ENCODE measurements around the gene ACP7. TPM values are rescaled to one million over a fixed set of nuclear protein-coding genes. Genes with fewer than 3 reads are reported as not detected.
"Not testable (repeated sequence)": the region's sequence is repeated elsewhere in the genome, so short reads cannot be mapped to it uniquely, and the experiment has no call there.

The ACP7 gene
- total RNA-seq, 2 experiments from 2014 or later: 0.15 to 0.31 TPM

DNA sequence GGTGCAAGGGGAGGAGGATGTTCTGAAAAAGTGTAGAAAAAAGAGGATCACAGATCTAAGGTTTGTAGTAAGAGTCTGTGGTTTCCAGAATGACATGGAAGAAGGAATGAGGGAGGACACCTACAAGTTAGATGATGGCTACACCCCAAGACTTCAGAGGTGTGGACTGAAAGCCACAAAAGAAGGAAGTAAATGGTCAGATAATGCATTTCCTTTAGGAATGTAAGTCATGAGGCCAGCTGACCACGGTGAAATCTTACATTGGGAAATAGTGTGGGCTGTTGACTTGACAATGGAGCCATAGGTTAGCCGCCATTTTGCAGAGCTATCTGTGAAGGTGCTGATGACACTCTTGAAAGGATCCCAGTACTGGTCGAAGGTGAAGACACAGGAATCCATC, 26.6 kb upstream of the ACP7 start:
- Mint-ChIP-seq H3K27ac (no peak overlapping the region), H3K4me3 (no peak overlapping the region), H3K27me3 (no peaks in the 10 kb centered on the region), H3K9me3 (no peaks in the 10 kb centered on the region), H3K4me1 (ENCODE audit: low read depth) (peaks cover 7% of the 10 kb centered on the region), H3K36me3 (no peaks in the 10 kb centered on the region)
- ChIA-PET POLR2A (no interaction called here), CTCF (no interaction called here)
- intact Hi-C loops (cut with micrococcal nuclease): no loop called here
- DNase-seq: no peak

DNA sequence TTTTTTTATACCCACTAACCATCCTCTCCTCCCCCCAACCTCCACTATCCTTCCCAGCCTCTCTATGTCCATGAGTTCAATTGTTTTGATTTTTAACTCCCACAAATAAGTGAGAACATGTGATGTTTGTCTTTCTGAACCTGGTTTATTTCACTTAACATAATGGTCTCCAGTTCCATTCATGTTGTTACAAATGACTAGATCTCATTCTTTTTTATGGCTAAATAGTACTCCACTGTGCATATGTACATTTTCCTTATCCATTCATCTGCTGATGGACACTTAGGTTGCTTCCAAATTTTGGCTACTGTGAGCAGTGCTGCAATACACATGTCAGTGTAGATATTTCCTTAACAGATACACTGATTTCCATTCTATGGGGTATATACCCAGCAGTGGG, 24.9 kb upstream of the ACP7 start:
- Mint-ChIP-seq H3K4me3 (no peak overlapping the region), H3K4me1 (ENCODE audit: low read depth) (peaks cover 7% of the 10 kb centered on the region), H3K9me3 (no peaks in the 10 kb centered on the region), H3K27ac (no peak overlapping the region), H3K27me3 (no peaks in the 10 kb centered on the region), H3K36me3 (no peaks in the 10 kb centered on the region)
- ChIA-PET POLR2A (no interaction called here), CTCF (no interaction called here)
- intact Hi-C loops (cut with micrococcal nuclease): no loop called here
- DNase-seq: no peak

DNA sequence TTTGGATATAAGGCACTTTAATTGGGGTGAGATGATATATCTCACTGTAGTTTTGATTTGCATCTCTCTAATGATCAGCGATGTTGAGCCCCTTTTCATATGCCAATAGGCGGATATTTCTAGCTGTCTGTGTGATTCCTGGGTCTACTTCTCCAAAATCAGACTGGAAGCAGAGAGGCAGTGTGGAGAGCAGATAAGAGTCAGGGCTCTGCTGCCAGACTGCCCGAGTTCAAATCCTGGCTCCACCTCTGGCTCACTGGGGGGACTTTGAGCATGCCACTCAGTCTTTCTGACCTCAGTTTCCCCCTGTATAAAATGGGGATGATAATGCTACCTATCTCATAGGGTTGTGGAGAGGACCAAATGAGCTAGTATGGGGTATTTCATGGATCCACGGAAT, 24.0 kb upstream of the ACP7 start:
- DNase-seq: no peak
- Mint-ChIP-seq H3K4me3 (no peak overlapping the region), H3K27me3 (no peaks in the 10 kb centered on the region), H3K36me3 (no peaks in the 10 kb centered on the region), H3K4me1 (ENCODE audit: low read depth) (peaks cover 7% of the 10 kb centered on the region), H3K9me3 (no peaks in the 10 kb centered on the region), H3K27ac (no peak overlapping the region)
- POLR2A ChIA-PET: no interaction called here
- CTCF ChIA-PET: interaction anchor here (2.5 kb wide), 1 partner anchor 8 kb away, joined by 13 read pairs; no protein-coding TSS in a partner anchor
- intact Hi-C loops (cut with micrococcal nuclease): no loop called here

DNA sequence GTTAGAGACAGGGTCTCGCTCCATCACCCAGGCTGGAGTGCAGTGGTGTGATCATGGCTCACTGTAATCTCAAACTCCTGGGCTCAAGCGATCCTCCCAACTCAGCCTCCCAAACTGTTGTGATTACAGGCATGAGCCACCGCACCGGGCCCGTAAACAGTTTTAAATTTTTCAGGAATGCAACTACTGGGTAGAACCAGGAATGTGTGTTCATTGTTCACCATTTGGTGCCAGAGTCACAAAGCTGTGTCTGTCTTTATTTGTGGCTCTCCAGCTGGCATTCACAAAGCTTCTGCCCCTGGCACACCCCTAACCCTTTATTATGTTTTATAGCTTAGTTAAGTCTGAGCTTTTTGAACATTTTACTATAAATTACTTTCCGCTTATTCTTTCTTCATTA, 19.8 kb upstream of the ACP7 start:
- CTCF ChIA-PET: interaction anchor here (0.6 kb wide), 1 partner anchor 109 kb away, joined by 3 read pairs; no protein-coding TSS in a partner anchor
- Mint-ChIP-seq H3K27ac (no peak overlapping the region), H3K36me3 (no peaks in the 10 kb centered on the region), H3K9me3 (no peaks in the 10 kb centered on the region), H3K4me1 (ENCODE audit: low read depth) (peaks cover 7% of the 10 kb centered on the region), H3K4me3 (no peak overlapping the region), H3K27me3 (no peaks in the 10 kb centered on the region)
- intact Hi-C loops (cut with micrococcal nuclease): no loop called here
- POLR2A ChIA-PET: no interaction called here
- no peak for DNase-seq

DNA sequence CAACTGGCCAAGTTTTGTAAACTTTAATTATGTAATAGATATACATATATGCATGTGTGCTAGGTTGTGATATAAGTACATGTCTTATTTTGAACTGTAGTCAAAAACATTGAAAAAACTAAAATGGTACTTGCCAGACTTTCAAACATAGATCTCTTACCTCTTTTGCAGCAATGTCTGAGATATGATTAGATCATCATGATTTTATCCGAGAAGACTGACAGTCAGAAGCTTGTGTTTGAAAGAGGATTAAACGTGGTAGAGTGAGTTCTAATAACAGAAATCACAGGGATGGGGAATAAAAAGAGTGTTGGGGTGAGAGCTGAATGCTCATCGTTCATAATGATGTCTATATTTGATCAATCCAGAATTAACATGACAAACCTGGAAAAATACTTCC, 18.2 kb upstream of the ACP7 start:
- no peak for DNase-seq
- Mint-ChIP-seq H3K27me3 (no peaks in the 10 kb centered on the region), H3K4me3 (no peak overlapping the region), H3K36me3 (no peaks in the 10 kb centered on the region), H3K9me3 (no peaks in the 10 kb centered on the region), H3K4me1 (ENCODE audit: low read depth) (peaks cover 7% of the 10 kb centered on the region), H3K27ac (no peak overlapping the region)
- CTCF ChIA-PET: no interaction called here
- POLR2A ChIA-PET: no interaction called here
- intact Hi-C loops (cut with micrococcal nuclease): no loop called here

DNA sequence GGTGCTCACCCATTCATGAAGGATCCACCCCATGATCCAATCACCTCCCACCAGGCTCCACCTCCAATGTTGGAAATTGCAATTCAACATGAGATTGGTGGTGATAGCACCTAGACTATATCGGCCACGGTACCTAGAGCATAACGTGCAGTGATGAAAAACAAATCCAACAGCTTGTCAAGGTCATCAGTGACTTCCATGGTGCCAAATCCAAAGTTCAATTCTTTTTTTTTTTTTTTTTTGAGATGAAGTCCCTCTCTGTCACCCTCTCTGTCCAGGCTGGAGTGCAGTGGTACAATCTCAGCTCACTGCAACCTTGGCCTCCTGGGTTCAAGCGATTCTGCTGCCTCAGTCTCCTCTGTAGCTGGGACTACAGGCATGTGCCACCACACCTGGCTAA, 17.1 kb upstream of the ACP7 start:
- no peak for DNase-seq
- H3K4me1 Mint-ChIP-seq (ENCODE audit: low read depth): no peaks in the 10 kb centered on the region
- no peak overlapping the region for H3K27ac Mint-ChIP-seq
- no peaks in the 10 kb centered on the region for H3K27me3 Mint-ChIP-seq
- CTCF ChIA-PET: interaction anchor here (1.5 kb wide), 1 partner anchor 43 kb away, joined by 3 read pairs; no protein-coding TSS in a partner anchor
- H3K36me3 Mint-ChIP-seq: no peaks in the 10 kb centered on the region
- H3K4me3 Mint-ChIP-seq: no peak overlapping the region
- intact Hi-C loops (cut with micrococcal nuclease): no loop called here
- H3K9me3 Mint-ChIP-seq: no peaks in the 10 kb centered on the region
- POLR2A ChIA-PET: interaction anchor here (0.6 kb wide), 1 partner anchor 62 kb away, joined by 3 read pairs; no protein-coding TSS in a partner anchor

DNA sequence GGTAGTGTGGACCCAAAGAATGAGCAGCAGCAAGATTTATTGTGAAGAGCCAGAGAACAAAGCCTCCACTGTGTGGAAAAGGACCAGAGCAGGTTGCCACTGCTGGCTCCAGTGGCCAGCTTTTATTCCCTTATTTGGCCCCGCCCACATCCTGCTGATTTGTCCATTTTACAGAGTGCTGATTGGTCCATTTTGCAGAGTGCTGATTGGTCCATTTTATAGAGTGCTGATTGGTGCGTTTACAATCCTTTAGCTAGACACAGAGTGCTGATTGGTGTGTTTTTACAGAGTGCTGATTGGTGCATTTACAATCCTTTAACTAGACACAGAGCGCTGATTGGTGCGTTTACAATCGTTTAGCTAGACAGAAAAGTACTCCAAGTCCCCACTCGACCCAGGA, 15.9 kb upstream of the ACP7 start:
- H3K4me3 Mint-ChIP-seq; H3K9me3 Mint-ChIP-seq; intact Hi-C loops (cut with micrococcal nuclease); H3K4me1 Mint-ChIP-seq (ENCODE audit: low read depth); H3K27ac Mint-ChIP-seq; POLR2A ChIA-PET; H3K27me3 Mint-ChIP-seq; H3K36me3 Mint-ChIP-seq: not testable (repeated sequence)
- CTCF ChIA-PET: interaction anchor here (1.5 kb wide), 1 partner anchor 42 kb away, joined by 3 read pairs; no protein-coding TSS in a partner anchor
- DNase-seq: peak; percentile 9

DNA sequence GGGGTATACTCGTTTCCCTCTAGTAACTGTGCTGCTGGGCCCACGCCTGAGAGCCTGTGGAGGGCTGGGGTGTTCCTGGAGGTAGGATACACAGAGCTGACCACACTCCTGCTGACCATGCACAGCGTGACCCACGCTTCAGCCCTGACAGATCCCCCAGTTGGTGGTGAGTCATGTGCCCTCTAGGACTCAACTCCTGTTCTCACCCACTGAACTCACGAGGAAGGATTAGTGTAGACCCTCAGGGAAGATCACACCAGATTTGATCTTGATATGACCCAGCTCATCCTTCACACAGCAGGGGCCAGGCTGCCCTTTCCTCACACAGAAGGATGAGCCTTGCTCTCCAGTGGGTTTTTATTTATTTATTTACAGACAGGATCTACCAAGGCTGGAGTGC, 13.3 kb upstream of the ACP7 start:
- CTCF ChIA-PET: no interaction called here
- Mint-ChIP-seq H3K27ac (no peak overlapping the region), H3K27me3 (no peaks in the 10 kb centered on the region), H3K4me1 (ENCODE audit: low read depth) (peaks cover 16% of the 10 kb centered on the region), H3K9me3 (no peaks in the 10 kb centered on the region), H3K36me3 (no peaks in the 10 kb centered on the region), H3K4me3 (no peak overlapping the region)
- DNase-seq: no peak
- intact Hi-C loops (cut with micrococcal nuclease): no loop called here
- POLR2A ChIA-PET: no interaction called here

DNA sequence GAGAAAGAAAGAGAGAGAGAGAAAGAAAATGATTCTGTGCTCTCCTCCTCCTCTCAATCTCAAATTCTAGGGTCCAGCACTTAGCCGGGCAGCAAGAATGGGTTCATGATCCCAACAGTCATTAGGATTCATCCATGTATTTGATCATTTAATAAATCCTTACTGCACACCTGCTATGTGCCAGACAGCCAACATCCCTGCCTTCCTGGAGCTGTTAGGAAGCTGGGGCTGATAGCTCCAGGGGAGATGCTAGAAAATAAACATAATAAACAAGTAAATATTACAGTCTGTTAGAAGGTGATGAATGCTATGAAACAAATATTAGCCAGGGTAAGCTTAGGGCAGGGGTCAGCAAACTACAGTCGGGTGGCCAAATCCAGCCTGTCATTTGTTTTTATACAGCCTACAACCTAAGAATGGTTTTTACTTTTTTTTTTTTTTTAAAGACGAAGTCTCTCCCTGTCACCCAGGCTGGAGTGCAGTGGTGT, 9.9 kb upstream of the ACP7 start:
- Mint-ChIP-seq H3K27ac (peak overlapping the region; percentile 73), H3K4me3 (no peak overlapping the region), H3K36me3 (no peaks in the 10 kb centered on the region), H3K9me3 (no peaks in the 10 kb centered on the region), H3K27me3 (peaks cover 2% of the 10 kb centered on the region), H3K4me1 (ENCODE audit: low read depth) (peaks cover 16% of the 10 kb centered on the region)
- ChIA-PET CTCF (interaction anchor here (0.9 to 1.8 kb wide), 4 partner anchors 22 to 265 kb away, joined by 3 to 4 read pairs (median 3); no protein-coding TSS in a partner anchor), POLR2A (no interaction called here)
- intact Hi-C loops (cut with micrococcal nuclease): no loop called here
- no peak for DNase-seq

DNA sequence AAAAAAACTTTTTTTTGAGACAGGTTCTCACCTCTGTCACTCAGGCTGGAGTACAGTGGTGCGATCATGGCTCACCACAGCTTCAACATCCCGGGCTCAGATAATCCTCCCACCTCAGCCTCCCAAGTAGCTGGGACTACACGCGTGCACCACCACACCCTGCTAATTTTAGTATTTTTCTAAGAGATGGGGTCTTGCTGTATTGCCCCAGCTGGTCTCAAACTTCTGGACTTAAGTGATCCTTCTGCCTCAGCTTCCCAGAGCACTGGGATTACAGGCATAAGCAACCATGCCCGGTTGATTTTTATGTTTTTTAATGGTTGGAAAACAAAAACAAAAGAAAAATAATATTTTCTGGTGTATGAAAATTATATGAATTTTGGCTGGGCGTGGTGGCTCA, 9.2 kb upstream of the ACP7 start:
- H3K4me3 Mint-ChIP-seq: no peak overlapping the region
- H3K27me3 Mint-ChIP-seq: peaks cover 2% of the 10 kb centered on the region
- H3K4me1 Mint-ChIP-seq (ENCODE audit: low read depth): peaks cover 16% of the 10 kb centered on the region
- intact Hi-C loops (cut with micrococcal nuclease): no loop called here
- no peaks in the 10 kb centered on the region for H3K36me3 Mint-ChIP-seq
- no peak overlapping the region for H3K27ac Mint-ChIP-seq
- no peak for DNase-seq
- POLR2A ChIA-PET: no interaction called here
- CTCF ChIA-PET: interaction anchor here (1.1 kb wide), 1 partner anchor 23 kb away, joined by 4 read pairs; no protein-coding TSS in a partner anchor
- no peaks in the 10 kb centered on the region for H3K9me3 Mint-ChIP-seq

DNA sequence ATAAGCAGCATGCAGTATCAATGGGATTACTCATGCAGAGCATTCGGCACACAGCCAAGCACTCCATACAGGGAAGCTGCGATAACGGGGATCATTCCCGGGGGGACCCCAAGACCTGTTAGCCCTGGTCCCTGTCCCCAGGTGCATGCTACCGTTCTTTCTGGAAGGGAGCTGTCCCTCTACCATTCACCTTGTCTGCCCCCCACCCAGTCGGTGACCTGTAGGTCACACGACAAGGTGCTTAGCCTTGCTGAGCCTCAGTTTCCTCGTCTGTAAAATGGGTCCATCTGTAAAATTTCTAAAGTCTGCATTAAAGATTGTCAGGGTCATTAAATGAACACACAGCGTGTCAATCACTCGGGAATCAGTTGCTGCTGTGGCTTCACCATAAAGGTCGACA, 6.8 kb upstream of the ACP7 start:
- ChIA-PET CTCF (interaction anchor here (1.1 kb wide), 1 partner anchor 115 kb away, joined by 3 read pairs; no protein-coding TSS in a partner anchor), POLR2A (no interaction called here)
- H3K9me3 Mint-ChIP-seq: no peaks in the 10 kb centered on the region
- peaks cover 10% of the 10 kb centered on the region for H3K27me3 Mint-ChIP-seq
- H3K36me3 Mint-ChIP-seq: no peaks in the 10 kb centered on the region
- no peak for DNase-seq
- H3K4me1 Mint-ChIP-seq (ENCODE audit: low read depth): peaks cover 15% of the 10 kb centered on the region
- H3K27ac Mint-ChIP-seq: no peak overlapping the region
- no peak overlapping the region for H3K4me3 Mint-ChIP-seq
- intact Hi-C loops (cut with micrococcal nuclease): no loop called here

DNA sequence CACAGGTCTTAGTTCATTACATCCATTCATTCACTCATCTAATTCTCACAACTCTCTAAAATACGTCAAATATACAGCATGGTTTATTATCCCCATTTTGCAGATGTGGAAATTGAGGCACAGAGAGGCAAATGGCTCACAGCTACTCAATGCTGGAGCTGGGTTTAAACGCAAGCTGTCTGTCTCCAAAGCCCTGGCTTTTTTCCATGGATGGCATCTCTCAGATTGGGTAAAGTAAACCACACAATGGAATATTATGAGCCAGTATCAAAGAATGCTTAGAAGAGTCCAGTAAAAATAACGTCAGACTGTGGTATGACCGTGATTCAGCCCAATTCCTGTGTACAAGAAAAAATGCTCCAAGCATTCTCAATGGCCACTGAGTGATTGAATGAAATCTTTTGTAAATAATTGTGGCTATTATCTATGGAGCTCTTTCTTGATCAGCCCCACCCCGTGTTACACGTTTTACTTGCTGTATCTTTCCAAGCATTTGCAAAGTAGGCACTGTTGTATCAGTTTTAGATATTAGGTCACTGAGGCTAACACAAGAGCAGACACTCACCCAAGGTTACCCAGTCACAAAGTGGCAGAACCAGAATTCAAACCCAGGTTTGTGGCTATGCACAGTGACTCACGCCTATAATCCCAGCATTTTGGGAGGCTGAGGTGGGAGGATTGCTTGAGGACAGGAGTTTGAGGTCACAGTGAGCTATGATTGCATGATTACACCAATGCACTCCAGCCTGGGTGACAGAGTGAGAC, 5.5 kb upstream of the ACP7 start:
- CTCF ChIA-PET: interaction anchor here (1.1 kb wide), 1 partner anchor 116 kb away, joined by 3 read pairs; no protein-coding TSS in a partner anchor
- intact Hi-C loops (cut with micrococcal nuclease): no loop called here
- Mint-ChIP-seq H3K4me1 (ENCODE audit: low read depth) (peaks cover 18% of the 10 kb centered on the region), H3K27ac (no peak overlapping the region), H3K9me3 (no peaks in the 10 kb centered on the region), H3K4me3 (no peak overlapping the region), H3K27me3 (peaks cover 22% of the 10 kb centered on the region), H3K36me3 (no peaks in the 10 kb centered on the region)
- POLR2A ChIA-PET: no interaction called here
- no peak for DNase-seq

DNA sequence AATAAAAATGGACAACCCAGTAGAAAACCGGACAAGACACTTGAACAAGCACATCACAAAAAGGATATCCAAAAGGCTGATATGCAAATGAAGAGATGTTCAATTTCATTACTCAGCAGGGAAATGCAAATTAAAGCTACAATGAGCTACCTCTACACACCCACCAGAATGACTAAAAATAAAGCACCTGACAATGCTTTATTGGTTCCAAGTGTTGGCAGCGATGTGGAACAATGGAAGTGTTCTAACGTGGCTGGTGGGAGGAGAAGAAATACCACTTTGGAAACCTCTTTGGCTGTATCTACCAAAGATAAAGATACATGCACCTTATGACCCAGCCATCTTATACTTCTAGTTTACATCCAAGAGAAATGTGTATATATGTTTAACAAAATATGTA, 3.7 kb upstream of the ACP7 start:
- peaks cover 32% of the 10 kb centered on the region for H3K27me3 Mint-ChIP-seq
- H3K9me3 Mint-ChIP-seq: no peaks in the 10 kb centered on the region
- intact Hi-C loops (cut with micrococcal nuclease): no loop called here
- ChIA-PET POLR2A (no interaction called here), CTCF (interaction anchor here (1.6 kb wide), 1 partner anchor 29 kb away, joined by 4 read pairs; no protein-coding TSS in a partner anchor)
- H3K27ac Mint-ChIP-seq: no peak overlapping the region
- no peak for DNase-seq
- H3K4me3 Mint-ChIP-seq: no peak overlapping the region
- peaks cover 11% of the 10 kb centered on the region for H3K4me1 Mint-ChIP-seq (ENCODE audit: low read depth)
- no peaks in the 10 kb centered on the region for H3K36me3 Mint-ChIP-seq

All from activated CD4-positive, alpha-beta memory T cell treated with anti-CD3 and anti-CD28 coated beads for 36 hours (primary cell).